ENCODE data around the gene ID1. TPM values are rescaled to one million over a fixed set of nuclear protein-coding genes. Genes with fewer than 3 reads are reported as not detected.

The ID1 gene
- polyA plus RNA-seq, 1 donor from 2014 or later, result 30.6 TPM

DNA sequence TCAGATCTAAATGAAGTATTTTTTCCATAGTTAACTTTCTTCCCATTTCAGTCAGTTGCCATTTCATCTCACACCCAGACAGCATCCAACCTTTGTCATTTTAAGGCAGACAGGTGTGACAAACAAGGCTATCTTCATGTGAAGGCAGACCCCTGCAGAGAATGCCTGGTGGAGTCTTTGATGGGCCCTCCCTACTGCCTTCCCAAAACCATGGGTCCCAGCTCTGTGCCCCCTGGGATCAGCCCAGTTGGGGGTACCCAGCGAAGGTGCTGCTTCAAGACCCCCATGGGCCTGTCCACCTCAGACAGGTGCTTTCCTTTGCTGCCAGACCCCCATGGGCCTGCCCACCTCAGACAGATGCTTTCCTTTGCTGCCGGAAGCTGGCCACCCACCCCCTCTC, 28.3 kb upstream of the ID1 start:
- no peaks in the 10 kb centered on the region for H4K20me1 ChIP-seq (ENCODE audit: insufficient read depth)
- no peak overlapping the region for H3K4me3 ChIP-seq (ENCODE audit: low read length)
- TF ChIP-seq POLR2AphosphoS5 (IDR thresholded peaks at IDR 0.05) (peak; percentile 26), SMC3 (conservative IDR thresholded peaks at IDR 0.05; ENCODE audit: poor library complexity) (no peak)

DNA sequence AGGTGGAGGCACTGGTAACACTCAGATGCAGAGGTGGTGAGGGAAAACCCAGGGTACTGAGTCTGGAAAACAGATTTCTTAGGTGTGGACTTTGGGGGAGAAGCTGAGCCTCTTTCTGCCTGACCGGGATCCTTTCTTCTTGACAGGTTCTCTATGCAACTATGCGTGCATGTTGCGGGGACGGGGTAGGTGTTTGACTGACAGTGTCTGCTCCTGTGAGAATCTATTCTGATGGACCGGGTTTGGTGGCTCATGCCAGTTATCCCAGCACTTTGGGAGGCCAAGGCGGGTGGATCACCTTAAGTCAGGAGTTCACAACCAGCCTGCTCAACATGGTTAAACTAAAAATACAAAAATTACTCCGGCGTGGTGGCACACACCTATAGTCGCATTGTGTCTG, 27.9 kb upstream of the ID1 start:
- no peaks in the 10 kb centered on the region for H3K9me2 ChIP-seq (ENCODE audit: insufficient read depth, low read length)
- no peak overlapping the region for H2AFZ ChIP-seq (ENCODE audit: low read depth, low read length)
- no peak overlapping the region for H3K27ac ChIP-seq (ENCODE audit: low read length)
- no peak overlapping the region for H3K4me2 ChIP-seq (ENCODE audit: low read length)
- no peak overlapping the region for H3K4me3 ChIP-seq (ENCODE audit: low read length)
- H3K9ac ChIP-seq (ENCODE audit: low read length), result no peak overlapping the region
- no peaks in the 10 kb centered on the region for H3K27me3 ChIP-seq (ENCODE audit: insufficient read depth, low read depth, low read length)
- H3K9me3 ChIP-seq (ENCODE audit: low read length), result no peaks in the 10 kb centered on the region
- H4K20me1 ChIP-seq (ENCODE audit: insufficient read depth), result no peaks in the 10 kb centered on the region
- no peaks in the 10 kb centered on the region for H3K36me3 ChIP-seq (ENCODE audit: insufficient read depth, low read length)
- TF ChIP-seq, protein P1, sequence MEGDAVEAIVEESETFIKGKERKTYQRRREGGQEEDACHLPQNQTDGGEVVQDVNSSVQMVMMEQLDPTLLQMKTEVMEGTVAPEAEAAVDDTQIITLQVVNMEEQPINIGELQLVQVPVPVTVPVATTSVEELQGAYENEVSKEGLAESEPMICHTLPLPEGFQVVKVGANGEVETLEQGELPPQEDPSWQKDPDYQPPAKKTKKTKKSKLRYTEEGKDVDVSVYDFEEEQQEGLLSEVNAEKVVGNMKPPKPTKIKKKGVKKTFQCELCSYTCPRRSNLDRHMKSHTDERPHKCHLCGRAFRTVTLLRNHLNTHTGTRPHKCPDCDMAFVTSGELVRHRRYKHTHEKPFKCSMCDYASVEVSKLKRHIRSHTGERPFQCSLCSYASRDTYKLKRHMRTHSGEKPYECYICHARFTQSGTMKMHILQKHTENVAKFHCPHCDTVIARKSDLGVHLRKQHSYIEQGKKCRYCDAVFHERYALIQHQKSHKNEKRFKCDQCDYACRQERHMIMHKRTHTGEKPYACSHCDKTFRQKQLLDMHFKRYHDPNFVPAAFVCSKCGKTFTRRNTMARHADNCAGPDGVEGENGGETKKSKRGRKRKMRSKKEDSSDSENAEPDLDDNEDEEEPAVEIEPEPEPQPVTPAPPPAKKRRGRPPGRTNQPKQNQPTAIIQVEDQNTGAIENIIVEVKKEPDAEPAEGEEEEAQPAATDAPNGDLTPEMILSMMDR (IDR thresholded peaks at IDR 0.05; ENCODE audit: poor library complexity, severe bottlenecking), result no peak
- no peak for TF ChIP-seq RAD21 (conservative IDR thresholded peaks at IDR 0.05)
- TF ChIP-seq MXI1 (conservative IDR thresholded peaks at IDR 0.05; ENCODE audit: poor library complexity, severe bottlenecking), result no peak
- no peaks in the 10 kb centered on the region for H3K79me2 ChIP-seq (replicated peaks; ENCODE audit: insufficient read depth, low read length)
- H3F3A ChIP-seq (ENCODE audit: insufficient read depth, low read length, poor library complexity, severe bottlenecking), result no peaks in the 10 kb centered on the region

More for the DNA sequence above, 28.3 kb upstream of the ID1 start:
- Histone ChIP-seq H3F3A (ENCODE audit: insufficient read depth, low read length, poor library complexity, severe bottlenecking) (no peaks in the 10 kb centered on the region), H3K9ac (ENCODE audit: low read length) (no peak overlapping the region), H3K79me2 (replicated peaks; ENCODE audit: insufficient read depth, low read length) (no peaks in the 10 kb centered on the region), H3K9me2 (ENCODE audit: insufficient read depth, low read length) (no peaks in the 10 kb centered on the region), H3K27ac (ENCODE audit: low read length) (no peak overlapping the region), H3K4me2 (ENCODE audit: low read length) (no peak overlapping the region), H3K9me3 (ENCODE audit: low read length) (no peaks in the 10 kb centered on the region), H3K36me3 (ENCODE audit: insufficient read depth, low read length) (no peaks in the 10 kb centered on the region), H3K27me3 (ENCODE audit: insufficient read depth, low read depth, low read length) (no peaks in the 10 kb centered on the region), H2AFZ (ENCODE audit: low read depth, low read length) (no peak overlapping the region)

DNA sequence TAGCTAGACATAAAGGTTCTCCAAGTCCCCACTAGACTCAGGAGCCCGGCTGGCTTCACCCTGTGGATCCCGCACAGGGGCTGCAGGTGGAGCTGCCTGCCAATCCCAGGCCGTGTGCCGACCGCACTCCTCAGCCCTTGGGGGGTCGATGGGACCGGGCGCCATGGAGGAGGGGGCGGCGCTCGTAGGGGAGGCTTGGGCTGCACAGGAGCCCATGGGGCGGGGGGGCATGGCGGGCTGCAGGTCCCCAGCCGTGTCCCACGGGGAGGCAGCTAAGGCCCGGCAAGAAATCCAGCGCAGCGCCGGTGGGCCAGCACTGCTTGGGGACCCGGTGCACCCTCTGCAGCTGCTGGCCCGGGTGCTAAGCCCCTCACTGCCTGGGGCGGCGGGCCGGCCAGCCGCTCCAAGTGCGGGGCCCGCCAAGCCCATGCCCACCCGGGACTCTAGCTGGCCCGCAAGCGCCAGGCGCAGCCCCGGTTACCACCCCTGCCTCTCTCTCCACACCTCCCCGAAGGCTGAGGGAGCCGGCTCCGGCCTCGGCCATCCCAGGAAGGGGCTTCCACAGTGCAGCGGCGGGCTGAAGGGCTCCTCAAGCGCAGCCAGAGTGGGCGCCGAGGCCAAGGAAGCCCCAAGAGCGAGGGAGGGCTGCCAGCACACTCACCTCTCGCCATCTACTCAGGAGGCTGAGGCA, 26.5 kb upstream of the ID1 start:
- H3K27ac ChIP-seq (ENCODE audit: low read length), result no peak overlapping the region
- no peaks in the 10 kb centered on the region for H3K27me3 ChIP-seq (ENCODE audit: insufficient read depth, low read depth, low read length)
- H3F3A ChIP-seq (ENCODE audit: insufficient read depth, low read length, poor library complexity, severe bottlenecking), result no peaks in the 10 kb centered on the region
- H3K9me2 ChIP-seq (ENCODE audit: insufficient read depth, low read length), result no peaks in the 10 kb centered on the region
- H3K36me3 ChIP-seq (ENCODE audit: insufficient read depth, low read length), result no peaks in the 10 kb centered on the region
- H3K9me3 ChIP-seq (ENCODE audit: low read length), result no peaks in the 10 kb centered on the region
- no peak overlapping the region for H3K4me3 ChIP-seq (ENCODE audit: low read length)
- no peaks in the 10 kb centered on the region for H4K20me1 ChIP-seq (ENCODE audit: insufficient read depth)
- no peak overlapping the region for H3K4me2 ChIP-seq (ENCODE audit: low read length)
- H3K9ac ChIP-seq (ENCODE audit: low read length), result no peak overlapping the region
- no peak for TF ChIP-seq RAD21 (conservative IDR thresholded peaks at IDR 0.05)
- TF ChIP-seq SMC3 (conservative IDR thresholded peaks at IDR 0.05; ENCODE audit: poor library complexity), result no peak
- no peak for TF ChIP-seq EZH2 (IDR thresholded peaks at IDR 0.05; ENCODE audit: borderline replicate concordance, insufficient read depth, low read length, poor library complexity, severe bottlenecking)
- TF ChIP-seq EP300 (conservative IDR thresholded peaks at IDR 0.05; ENCODE audit: poor library complexity, severe bottlenecking), result no peak
- no peak for TF ChIP-seq TAF1 (IDR thresholded peaks at IDR 0.05; ENCODE audit: low read depth)
- TF ChIP-seq POLR2AphosphoS5 (IDR thresholded peaks at IDR 0.05), result no peak
- TF ChIP-seq, protein P1 (IDR thresholded peaks at IDR 0.05; ENCODE audit: poor library complexity, severe bottlenecking), result no peak
- TF ChIP-seq MXI1 (conservative IDR thresholded peaks at IDR 0.05; ENCODE audit: poor library complexity, severe bottlenecking), result no peak
- TF ChIP-seq, protein P2, sequence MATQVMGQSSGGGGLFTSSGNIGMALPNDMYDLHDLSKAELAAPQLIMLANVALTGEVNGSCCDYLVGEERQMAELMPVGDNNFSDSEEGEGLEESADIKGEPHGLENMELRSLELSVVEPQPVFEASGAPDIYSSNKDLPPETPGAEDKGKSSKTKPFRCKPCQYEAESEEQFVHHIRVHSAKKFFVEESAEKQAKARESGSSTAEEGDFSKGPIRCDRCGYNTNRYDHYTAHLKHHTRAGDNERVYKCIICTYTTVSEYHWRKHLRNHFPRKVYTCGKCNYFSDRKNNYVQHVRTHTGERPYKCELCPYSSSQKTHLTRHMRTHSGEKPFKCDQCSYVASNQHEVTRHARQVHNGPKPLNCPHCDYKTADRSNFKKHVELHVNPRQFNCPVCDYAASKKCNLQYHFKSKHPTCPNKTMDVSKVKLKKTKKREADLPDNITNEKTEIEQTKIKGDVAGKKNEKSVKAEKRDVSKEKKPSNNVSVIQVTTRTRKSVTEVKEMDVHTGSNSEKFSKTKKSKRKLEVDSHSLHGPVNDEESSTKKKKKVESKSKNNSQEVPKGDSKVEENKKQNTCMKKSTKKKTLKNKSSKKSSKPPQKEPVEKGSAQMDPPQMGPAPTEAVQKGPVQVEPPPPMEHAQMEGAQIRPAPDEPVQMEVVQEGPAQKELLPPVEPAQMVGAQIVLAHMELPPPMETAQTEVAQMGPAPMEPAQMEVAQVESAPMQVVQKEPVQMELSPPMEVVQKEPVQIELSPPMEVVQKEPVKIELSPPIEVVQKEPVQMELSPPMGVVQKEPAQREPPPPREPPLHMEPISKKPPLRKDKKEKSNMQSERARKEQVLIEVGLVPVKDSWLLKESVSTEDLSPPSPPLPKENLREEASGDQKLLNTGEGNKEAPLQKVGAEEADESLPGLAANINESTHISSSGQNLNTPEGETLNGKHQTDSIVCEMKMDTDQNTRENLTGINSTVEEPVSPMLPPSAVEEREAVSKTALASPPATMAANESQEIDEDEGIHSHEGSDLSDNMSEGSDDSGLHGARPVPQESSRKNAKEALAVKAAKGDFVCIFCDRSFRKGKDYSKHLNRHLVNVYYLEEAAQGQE (IDR thresholded peaks at IDR 0.05; ENCODE audit: borderline replicate concordance), result no peak
- H3K79me2 ChIP-seq (replicated peaks; ENCODE audit: insufficient read depth, low read length), result no peaks in the 10 kb centered on the region
- H2AFZ ChIP-seq (ENCODE audit: low read depth, low read length), result no peak overlapping the region

All from neural cell (in vitro differentiated cells).